ENCODE measurements around the gene DRD4.
"Not testable (repeated sequence)": the region's sequence is repeated elsewhere in the genome, so short reads cannot be mapped to it uniquely, and the experiment has no call there.

Gene DRD4

DNA sequence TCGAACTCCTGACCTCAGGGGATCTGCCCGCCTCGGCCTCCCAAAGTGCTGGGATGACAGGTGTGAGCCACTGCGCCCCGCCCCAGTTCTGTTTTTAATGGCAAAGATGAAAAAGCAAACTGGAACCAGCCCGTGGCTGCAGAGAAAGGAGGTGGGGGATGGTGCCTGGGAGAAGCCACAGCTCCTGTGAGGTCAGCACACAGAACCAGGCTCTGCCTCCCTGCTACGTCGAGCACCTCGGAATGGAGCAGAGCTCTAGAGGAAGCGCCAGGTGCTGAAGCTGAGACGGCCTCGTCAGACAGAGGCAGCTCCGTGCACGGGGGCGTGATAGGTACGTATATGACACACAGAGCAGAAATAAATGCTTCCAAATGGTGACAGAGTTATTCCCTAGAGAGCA is 8.5 kb downstream of the DRD4 start:
- DNase-seq: no peak

DNA sequence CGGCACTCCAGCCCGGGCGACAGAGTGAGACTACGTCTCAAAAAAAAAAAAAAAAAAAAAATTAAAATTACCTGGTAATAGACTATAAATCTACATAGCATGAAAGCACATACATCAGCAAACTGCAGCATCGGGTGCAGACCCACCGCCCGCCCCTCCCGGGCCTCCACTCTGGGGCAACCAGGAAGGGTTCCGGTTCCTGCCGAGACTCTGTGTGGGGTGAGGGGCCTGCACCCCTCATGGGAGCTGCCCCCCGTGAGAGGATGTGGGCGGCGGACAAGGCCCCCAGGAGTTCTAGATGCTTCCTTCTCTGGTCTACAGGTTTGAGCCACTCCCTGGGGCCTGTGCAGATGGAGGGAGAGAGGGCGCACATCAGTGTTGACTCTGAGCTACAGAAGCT is 9.1 kb downstream of the DRD4 start:
- DNase-seq: no peak

DNA sequence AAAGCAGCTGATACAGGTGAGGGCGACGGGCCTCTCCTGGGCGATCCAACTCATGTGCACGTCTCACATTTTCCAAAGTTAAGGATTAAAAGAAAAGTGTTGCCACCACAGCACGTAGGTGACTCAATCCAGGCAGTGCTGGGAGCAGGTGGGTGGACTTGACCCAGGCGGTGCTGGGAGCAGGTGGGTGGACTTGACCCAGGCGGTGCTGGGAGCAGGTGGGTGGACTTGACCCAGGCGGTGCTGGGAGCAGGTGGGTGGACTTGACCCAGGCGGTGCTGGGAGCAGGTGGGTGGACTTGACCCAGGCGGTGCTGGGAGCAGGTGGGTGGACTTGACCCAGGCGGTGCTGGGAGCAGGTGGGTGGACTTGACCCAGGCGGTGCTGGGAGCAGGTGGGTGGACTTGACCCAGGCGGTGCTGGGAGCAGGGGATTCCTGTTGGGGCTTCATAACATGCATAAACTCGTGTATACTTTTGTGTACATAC is 10.6 kb downstream of the DRD4 start:
- not testable (repeated sequence) for DNase-seq

DNA sequence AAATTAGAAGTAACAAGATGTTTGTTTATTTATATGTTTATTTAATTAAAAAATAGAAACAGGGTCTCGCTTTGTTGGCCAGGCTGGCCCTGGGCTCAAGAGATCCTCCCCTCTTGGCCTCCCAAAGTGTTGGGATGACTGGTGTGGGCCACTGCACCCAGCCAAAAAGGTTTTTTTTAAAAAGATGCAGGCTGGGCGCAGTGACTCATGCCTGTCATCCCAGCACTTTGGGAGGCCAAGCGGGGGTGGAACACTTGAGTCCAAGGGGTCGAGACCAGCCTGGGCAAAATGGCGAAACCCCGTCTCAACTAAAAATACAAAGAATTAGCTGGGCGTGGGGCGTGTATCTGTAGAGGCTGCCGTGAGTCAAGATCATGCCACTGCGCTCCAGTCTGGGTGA is 13.4 kb downstream of the DRD4 start:
- no peak for DNase-seq

DNA sequence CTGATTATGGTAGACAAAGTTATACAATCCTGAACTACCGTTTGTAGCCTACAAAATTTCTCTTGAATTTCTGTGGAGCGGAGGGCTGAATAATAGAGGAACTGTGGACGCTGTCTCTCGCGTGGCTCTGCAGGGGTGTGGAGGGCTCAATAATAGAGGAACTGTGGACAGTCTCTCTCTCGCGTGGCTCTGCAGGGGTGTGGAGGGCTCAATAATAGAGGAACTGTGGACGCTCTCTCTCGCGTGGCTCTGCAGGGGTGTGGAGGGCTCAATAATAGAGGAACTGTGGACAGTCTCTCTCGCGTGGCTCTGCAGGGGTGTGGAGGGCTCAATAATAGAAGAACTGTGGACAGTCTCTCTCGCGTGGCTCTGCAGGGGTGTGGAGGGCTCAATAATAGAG is 16.1 kb downstream of the DRD4 start:
- DNase-seq: not testable (repeated sequence)

DNA sequence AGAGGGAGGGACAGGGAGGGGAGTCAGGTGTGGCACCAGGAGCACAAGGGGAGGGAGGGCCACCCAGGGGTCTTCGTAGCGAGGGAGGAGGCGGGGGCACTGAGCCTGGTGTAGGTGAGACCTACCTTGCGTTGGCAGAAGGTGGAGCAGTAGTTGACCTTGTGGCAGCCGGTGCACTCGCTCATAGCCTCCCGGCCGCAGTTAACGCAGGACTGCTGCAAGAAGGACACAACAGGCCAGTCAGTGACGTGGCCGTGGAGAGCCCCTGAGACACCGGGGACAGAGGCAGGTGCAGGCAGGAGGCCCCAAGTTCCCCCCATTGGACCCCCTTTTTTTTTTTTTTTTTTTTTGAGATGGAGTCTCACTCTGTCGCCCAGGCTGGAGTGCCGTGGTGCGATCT is 16.8 kb downstream of the DRD4 start:
- DNase-seq: no peak

DNA sequence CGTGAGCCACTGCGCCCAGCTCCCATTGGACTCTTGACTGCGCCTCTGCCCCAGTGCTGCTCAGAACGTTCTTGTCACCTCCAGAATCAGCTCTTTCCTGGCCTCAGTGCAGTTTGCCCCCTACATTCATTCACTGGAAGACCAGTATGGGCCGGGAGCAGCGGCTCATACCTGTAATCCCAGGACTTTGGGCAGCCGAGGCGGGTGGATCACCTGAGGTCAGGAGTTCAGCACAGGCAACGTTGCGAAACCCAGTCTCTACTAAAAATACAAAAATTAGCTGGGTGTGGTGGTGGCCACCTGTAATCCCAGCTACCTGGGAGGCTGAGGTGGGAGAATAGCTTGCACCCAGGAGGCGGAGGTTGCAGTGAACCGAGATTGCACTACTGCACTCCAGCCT is 17.4 kb downstream of the DRD4 start:
- DNase-seq: not testable (repeated sequence)

DNA sequence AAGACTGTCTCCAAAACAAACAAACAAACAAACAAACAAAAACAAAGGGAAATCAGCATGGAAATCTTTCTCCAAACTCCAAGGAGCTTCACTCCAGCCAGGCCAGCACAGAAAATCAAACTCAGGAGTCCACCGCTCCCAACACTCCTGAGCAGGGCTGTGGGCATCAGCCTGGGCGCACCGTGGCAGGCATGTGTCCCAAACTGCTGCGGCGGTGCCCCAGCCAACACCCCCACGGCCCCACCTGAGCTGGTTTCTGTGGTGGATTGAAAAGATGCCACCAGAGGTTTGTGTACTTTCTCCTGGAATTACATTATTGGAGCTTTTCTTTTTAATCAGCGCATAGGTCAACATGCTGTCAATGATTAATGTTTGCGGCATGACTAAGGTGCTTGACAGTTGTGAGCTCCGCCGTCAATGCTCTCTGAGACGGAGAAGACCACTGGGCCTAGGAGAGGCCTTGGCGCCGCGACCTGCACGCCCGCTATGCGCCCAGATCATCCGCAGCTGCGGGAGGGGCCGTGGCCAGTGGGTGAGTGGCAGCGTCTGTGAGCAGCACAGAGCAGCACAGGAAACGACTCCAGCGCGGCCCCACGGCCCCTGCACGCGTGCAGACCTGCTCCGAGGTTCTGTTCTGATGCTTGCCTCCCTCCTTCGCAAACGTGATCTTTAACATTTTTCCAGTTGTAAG is 18.1 kb downstream of the DRD4 start:
- no peak for DNase-seq

DNA sequence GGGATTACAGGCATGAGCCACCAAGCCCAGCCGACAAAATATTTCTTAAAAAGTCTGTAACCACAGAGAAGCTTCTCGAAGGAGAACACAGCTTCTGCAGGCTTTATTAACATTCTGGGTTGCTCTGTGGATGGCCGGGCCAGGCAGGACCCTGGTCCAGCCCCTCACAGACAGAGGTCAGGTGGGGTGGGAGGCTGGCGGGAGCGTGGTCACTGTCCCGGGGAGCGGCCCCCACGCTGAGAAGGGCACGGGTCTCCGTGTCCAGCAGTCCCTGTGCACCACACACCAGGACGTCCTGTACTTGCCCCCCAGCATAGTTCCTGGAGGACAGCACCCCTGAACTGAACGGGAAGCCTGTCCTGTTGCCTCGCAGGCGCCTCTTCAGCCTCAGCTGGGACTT is 19.4 kb downstream of the DRD4 start:
- no peak for DNase-seq

DNA sequence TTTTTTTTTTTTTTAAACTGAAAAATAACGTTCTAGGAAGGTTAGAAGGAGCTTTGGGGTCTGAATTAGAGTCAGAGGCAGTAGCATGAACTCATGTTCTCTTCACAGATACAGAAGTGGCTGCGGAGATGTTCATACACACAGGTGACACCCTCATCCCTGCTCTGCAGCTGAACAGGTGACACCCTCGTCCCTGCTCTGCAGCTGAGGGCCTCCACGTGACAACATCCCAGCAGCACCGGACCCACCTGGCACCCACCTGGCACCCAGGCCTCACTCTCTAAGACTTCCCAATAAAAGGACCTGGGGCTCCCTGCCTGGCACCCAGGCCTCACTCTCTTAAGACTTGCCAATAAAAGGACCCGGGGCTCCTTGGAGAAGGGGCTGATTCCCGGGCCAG is 19.8 kb downstream of the DRD4 start:
- no peak for DNase-seq

DNA sequence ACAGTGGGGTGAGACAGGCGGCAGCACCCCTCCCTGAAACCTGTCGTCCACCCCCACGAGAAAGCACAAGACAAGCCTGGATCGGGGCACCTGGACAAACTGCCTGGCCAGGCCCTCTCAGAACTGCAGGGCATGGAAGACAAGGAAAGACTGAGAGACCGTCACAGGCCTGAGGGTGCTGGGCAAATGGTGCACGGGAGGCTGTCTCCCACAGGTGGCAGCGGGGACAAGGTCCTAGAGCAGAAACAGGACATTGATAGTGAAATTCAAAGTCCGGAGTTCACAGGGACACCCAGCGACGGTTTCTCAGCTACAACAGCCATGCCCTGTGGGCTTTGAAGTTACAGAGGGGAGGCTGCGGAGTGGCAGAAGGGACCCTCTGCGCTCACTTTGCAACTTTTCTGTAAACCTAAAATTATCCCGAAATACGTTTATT is 20.6 kb downstream of the DRD4 start:
- DNase-seq: no peak

DNA sequence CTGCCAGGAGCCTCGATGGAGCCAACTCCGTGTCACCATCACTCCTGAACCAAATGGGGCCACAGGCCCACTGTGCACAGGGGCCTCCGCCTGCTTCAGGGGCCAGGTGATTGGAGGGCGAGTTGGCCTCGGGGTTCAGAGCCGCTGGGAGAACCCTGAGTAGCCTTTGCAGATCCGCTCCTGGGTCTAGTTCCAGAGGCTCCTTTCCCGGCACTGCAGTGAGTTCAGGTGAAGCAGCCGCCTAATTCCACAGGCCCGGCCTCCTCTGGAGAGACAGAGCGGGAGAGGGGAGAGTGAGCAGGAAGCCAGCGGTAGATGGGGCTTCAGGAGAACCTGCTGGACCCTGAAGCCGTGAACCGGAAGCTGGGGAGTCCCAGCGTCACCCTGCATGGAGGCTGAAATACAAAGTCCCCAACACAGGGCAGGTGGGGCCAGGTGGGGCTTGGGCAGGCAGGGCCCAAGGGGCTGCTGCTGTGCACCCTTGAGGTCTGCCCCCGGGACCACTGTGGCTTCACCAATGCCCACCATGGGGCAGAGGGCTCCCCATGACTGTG is 22.5 kb downstream of the DRD4 start:
- DNase-seq: no peak

DNA sequence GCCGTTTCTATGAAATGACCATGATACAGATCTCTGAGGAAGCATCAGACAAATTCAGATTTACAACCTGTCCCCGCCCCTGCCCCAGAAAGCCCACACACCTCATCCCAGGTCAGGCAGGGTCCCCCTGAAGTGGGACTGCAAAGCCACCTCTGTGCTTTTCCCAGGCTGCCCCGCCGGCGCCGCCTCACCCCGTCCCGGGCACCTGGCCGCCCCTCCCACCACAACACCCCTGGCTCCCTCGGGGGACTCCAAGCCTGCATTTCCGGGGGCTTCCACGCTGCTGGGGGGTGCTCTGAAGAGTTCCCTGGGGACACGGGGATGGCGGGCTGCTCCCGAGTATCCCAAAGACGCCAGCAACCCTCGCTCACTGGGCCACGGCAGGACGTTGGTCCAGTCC is 23.2 kb downstream of the DRD4 start:
- DNase-seq: no peak

DNA sequence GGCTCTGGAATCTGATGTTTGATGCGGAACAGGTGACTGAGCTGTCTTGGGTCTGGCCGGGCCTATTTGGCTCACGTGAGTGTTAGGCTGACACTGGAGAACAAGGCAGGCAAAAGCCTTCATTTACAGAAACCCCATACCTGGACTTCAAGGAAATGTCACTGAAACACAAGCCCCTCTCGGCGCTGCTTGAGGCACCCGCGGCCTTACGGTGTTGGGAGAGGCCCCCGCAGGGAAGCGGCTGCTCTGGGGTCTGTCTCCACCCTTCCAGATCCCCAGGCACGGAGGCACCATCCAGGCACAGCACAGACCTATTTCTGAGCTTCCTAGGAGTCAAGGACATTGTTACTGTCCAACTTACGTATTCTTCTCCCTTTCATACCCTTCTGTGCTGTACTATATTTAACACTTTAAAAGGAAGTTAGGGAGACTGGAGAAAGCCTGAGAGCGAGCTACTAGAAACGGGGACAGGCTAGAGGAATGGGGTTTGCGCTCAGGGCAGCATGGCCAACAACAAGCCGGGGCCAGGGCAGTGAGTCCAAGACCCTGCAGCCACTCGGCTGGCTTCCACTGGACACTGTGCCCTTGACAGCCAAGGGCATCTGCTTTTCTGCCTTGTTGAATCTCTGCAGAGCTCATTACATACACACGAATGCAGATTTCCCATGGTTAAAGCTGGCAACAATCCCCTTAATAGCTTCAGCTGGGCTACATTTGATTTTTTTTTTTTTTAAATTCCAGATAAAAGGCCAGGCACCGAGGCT is 23.8 kb downstream of the DRD4 start:
- no peak for DNase-seq

DNA sequence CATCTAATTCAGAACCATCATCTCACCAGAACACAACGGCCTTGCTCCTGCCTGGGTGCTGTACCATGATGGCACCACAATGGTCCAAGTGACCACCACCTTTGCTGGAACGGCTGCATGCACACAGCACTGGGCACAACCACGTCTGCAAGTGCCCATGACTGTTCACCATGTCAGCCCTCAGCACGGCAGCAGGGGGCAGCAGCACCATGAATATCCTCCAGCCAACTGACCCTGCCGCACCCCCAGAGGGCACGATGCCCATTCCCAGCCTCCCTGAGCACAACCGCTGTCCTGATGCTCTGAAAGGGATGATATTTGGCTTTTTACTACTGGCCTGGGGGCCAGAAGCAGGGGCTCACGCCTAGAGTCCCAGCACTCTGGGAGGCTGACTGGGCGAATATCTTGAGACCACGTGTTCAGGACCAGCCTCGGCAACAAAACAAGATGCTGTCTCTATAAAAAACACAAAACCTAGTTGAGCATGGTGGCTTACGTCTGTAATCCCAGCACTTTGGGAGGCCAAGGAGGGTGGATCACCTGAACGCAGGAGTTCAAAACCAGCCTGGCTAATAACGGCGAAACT is 25.7 kb downstream of the DRD4 start:
- DNase-seq: no peak

DNA sequence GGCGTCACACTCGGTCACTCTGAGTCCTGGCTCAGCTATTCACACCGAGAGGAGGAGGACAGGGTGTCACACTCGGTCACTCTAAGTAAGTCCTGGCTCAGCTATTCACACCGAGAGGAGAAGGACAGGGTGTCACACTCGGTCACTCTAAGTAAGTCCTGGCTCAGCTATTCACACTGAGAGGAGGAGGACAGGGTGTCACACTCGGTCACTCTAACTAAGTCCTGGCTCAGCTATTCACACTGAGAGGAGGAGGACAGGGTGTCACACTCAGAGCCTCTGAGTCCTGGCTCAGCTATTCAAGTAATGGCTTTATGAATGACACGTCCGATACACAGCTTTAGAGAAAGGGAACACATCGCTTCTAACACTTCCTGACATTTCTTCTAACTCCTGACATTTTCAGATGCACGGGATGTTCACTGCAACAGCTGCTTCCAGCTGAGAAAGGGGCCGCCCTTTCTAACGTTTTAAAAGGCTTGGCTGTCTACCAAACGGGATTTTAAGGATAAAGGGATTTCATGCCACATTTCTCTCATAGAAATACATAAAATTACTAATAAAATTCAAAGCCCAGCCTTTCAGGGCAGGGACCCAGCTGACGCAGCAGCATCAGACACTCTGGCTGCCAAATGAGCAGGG is 28.1 kb downstream of the DRD4 start:
- DNase-seq: no peak

DNA sequence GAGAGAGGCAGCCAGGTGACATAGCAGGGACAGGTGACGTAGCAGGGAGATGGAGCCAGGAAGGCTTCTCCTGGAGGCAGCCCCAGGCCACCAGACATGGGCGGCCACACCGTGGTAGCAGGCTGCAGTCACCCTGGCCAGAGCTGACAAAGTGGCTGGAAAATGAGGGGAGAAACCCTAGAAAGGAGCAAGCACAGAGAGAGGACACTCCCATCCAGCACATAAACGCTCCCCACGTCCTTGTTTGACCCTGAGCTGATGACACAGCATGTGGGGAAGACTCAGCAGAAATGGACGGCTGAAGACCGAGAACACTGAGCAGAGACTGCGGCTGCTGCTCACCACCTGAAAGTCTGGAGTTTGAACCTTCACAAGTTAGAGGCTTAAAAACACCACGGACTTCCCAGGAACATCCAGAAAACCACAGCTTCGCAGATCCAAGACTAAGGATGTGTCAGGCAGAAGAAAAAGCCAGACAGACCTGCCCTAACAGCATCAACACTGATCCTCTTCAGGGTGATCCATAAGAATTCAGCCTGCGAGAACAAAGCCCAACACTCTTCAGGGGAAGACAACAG is 28.7 kb downstream of the DRD4 start:
- DNase-seq: no peak

DNA sequence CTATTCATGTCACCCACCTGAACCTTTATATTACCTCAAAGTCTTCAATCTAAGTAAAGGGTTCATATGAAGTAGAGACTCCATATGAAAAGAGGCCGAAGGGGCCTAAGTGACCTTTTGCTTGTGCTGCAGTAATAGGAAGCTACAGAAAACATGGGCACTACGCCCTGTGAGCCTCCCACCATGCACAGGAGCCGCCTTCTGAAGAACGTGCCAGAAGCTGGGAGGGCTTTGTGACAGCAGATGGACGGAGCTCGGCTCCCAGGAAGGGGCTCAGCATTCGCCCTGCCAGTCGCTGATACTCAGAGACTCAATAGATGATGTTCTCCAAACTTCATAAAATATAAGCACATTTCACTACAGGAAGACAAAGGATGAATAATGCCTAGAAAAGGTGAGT is 36.8 kb downstream of the DRD4 start:
- no peak for DNase-seq

DNA sequence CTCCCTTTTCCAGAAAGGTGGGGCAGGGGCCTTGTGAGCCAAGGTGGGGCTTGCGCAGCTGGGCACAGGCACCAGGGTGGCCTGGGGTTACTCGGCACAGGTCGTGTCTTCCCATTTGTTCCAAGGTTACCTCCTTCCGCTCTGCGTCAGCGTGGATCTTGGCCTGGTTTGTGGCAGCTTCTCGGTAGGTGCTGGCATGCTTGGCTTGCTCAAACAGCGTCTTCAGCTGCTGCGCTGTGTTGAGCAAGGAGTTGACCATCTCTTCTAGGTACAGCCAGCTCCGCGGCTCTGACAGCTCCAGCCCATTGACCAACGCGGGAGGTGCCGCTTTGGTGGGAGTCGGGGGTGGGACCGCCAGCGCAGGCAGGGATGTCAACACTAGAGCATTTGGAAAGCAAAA is 37.3 kb downstream of the DRD4 start:
- no peak for DNase-seq

DNA sequence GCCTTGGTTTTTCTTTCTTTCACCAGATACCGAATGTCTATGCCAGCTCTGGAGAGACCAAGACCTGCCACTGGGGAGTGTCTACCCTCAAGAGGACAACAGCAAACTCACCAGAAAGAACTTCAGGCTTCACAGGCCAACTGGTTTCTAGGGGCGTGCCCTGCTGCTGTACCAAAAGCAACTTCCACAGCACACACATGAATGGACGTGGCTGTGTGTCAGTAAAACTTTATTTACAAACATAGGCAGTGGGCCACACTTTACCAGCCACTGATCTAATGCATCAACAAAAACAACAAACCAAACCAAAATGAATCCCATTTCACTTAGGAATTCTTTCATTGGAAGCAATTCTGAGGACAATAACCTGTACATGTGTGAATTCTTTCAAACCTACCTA is 41.2 kb downstream of the DRD4 start:
- DNase-seq: no peak

DNA sequence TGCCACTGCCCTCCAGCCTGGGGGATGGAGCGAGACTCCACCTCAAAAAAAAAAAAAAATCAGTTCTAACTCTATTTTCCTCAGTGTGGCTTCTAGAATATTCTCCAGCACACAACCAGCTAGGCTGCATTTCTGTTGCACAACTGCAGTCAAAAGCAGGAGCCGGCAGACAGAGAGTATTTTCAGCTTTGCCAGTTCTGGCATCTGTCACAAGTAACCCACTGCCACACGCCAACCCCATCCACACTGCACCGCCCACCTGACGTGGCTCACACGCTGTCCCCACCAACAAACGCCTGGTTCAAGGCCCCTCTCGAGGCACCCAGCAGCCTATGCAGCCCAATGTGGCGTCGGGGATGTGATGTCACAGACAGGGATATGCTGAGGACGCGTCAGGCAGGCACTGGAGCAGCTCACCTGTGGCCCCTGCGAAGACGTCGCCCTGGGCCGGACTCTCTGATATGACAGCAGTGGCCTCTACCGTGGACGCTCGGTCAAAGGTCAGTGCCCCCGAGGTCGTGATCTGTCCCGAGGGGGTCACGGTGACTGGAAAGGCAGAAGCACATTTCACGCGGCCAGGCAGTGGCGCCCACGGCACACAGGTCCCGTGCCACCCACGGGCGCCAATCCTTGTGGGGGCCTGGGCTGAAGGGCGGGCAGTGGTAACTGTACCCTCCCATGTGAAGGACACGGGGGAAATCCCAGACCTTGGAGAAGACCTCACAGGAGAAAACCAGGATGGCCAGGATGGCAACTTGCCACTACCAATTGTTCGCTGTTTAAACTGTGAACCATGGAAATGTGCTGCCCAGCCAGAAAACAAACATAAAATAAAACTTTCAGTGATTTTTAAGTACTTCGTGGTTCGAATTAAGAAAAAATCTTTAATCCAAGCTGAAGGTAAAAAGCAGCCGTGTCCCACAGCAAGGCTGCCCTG is 42.5 kb downstream of the DRD4 start:
- DNase-seq: no peak

DNA sequence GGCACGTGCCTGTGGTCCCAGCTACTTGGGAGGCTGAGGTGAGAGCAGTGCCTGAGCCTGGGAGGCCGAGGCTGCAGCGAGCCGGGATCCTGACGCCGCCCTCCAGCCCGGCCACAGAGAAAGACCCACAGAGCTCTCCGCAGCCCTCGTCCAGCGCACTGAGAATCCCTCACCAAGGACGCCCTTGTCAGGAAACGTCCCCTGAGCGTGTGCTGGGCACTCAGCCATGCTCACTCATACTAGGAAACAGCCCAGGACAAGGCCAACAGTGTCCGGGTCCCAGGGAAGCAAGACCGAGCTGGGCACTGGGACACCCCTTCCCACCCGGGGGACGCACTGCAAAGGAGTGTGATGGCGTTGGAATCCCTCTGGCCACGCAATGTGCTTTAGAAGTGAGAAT is 43.4 kb downstream of the DRD4 start:
- DNase-seq: no peak

Data from central memory CD4-positive, alpha-beta T cell (primary cell).